Measurements from ENCODE around the gene IGSF9. TPM values are rescaled to one million over a fixed set of nuclear protein-coding genes. Genes with fewer than 3 reads are reported as not detected.

The IGSF9 gene
- 0.65 TPM for polyA plus RNA-seq (ENCODE audit: insufficient read length)

- peak; percentile 86 for DNase-seq
Measured at GRCh38 chr1:159945483-159946241, at the start of gene IGSF9. IGSF9 (minus strand) TSS chr1:159945613; CDS start chr1:159943454, 2,159 bp downstream.

- no peak for DNase-seq
Measured at GRCh38 chr1:159994896-159995295, 49.5 kb upstream of the IGSF9 start.

GRCh38 chr1:159993911-159994310, 48.5 kb upstream of the IGSF9 start:
- no peak for DNase-seq

GRCh38 chr1:159992161-159992560, 46.7 kb upstream of the IGSF9 start:
- DNase-seq, result no peak

GRCh38 chr1:159991513-159991912, 46.1 kb upstream of the IGSF9 start:
- DNase-seq, result no peak

GRCh38 chr1:159990005-159990404, 44.6 kb upstream of the IGSF9 start:
- DNase-seq, result no peak

- no peak for DNase-seq
Measured at GRCh38 chr1:159989581-159989980, 44.2 kb upstream of the IGSF9 start.

- DNase-seq, result no peak
Measured at GRCh38 chr1:159988006-159988405, 42.6 kb upstream of the IGSF9 start.

GRCh38 chr1:159987186-159987585, 41.8 kb upstream of the IGSF9 start:
- no peak for DNase-seq

- DNase-seq, result no peak
Measured at GRCh38 chr1:159986531-159986930, 41.1 kb upstream of the IGSF9 start.

- DNase-seq, result no peak
Measured at GRCh38 chr1:159986093-159986492, 40.7 kb upstream of the IGSF9 start.

- no peak for DNase-seq
Measured at GRCh38 chr1:159985473-159985872, 40.1 kb upstream of the IGSF9 start.

- no peak for DNase-seq
Measured at GRCh38 chr1:159983681-159984080, 38.3 kb upstream of the IGSF9 start.

- DNase-seq, result no peak
Measured at GRCh38 chr1:159982280-159982679, 36.9 kb upstream of the IGSF9 start.

- no peak for DNase-seq
Measured at GRCh38 chr1:159981351-159982055, 36.1 kb upstream of the IGSF9 start.

- DNase-seq, result no peak
Measured at GRCh38 chr1:159980786-159981185, 35.4 kb upstream of the IGSF9 start.

GRCh38 chr1:159980076-159980475, 34.7 kb upstream of the IGSF9 start:
- no peak for DNase-seq

GRCh38 chr1:159979257-159979656, 33.8 kb upstream of the IGSF9 start:
- no peak for DNase-seq

GRCh38 chr1:159978107-159978398, 32.6 kb upstream of the IGSF9 start:
- no peak for DNase-seq

- no peak for DNase-seq
Measured at GRCh38 chr1:159977364-159978106, 32.1 kb upstream of the IGSF9 start.

- no peak for DNase-seq
Measured at GRCh38 chr1:159974350-159974965, 29.0 kb upstream of the IGSF9 start.

GRCh38 chr1:159973350-159973940, 28.0 kb upstream of the IGSF9 start:
- DNase-seq, result no peak
